IMR-90 (cell line): ENCODE data around the gene PPEF2. TPM values are rescaled to one million over a fixed set of nuclear protein-coding genes. Genes with fewer than 3 reads are reported as not detected.

Experiments used
- ATAC-seq: fragments of 200-7000 bp; cut with Tn5 transposase; 2 replicates; pipeline ENCODE4 v1.9.1; 2020; ENCODE audit warnings: low read depth, mild to moderate bottlenecking, moderate library complexity
- BruUV-seq: library from RNA; stranded (reverse); fragments of 400-500 nt; replicated peaks from 2 replicates; lab custom pipeline; 2021; lab: Mats Ljungman, UMichigan
- CTCF ChIA-PET: fragments of 300-600 bp; formaldehyde crosslinking; extraction: SDS; loops from one replicate; lab custom pipeline; 2021; ENCODE audit warnings: antibody characterized with exemption; lab: Yijun Ruan, JAX
- POLR2A ChIA-PET: fragments of 300-600 bp; sonication (Branson Sonifier 250); formaldehyde crosslinking; loops from one replicate; lab custom pipeline; 2022; ENCODE audit warnings: antibody characterized with exemption; ENCODE audit not compliant: unreplicated experiment; lab: Charles Lee
- DNase-seq: peaks from one replicate; pipeline ENCODE4 v3.0.0; 2013
- H2AFZ ChIP-seq: replicated peaks from 2 replicates; pipeline ENCODE3; 2013; ENCODE audit warnings: low read length, mild to moderate bottlenecking; ENCODE audit not compliant: poor library complexity
- H2AK5ac ChIP-seq: 2 replicates; pipeline ENCODE4 v1.6.1; 2013; ENCODE audit warnings: low read depth, low read length, inconsistent platforms
- H2AK9ac ChIP-seq: replicated peaks from 2 replicates; pipeline ENCODE3; 2013; ENCODE audit warnings: mild to moderate bottlenecking, low read depth, low read length, moderate library complexity; ENCODE audit not compliant: poor library complexity
- H2BK120ac ChIP-seq: 2 replicates; pipeline ENCODE4 v1.6.1; 2013; ENCODE audit warnings: low read depth, low read length, inconsistent platforms
- H2BK15ac ChIP-seq: 3 replicates; pipeline ENCODE4 v1.6.1; 2013; ENCODE audit warnings: low read depth, low read length, inconsistent platforms
- H2BK20ac ChIP-seq: 2 replicates; pipeline ENCODE4 v1.6.1; 2013; ENCODE audit warnings: low read depth, mild to moderate bottlenecking, inconsistent platforms, low read length, moderate library complexity
- H2BK5ac ChIP-seq: 2 replicates; pipeline ENCODE4 v1.6.1; 2013; ENCODE audit warnings: mild to moderate bottlenecking, low read depth, low read length, inconsistent platforms; ENCODE audit not compliant: poor library complexity, severe bottlenecking
- H3K14ac ChIP-seq: replicated peaks from 2 replicates; pipeline ENCODE4 v1.6.1; 2013; ENCODE audit warnings: low read depth, low read length, inconsistent platforms
- H3K18ac ChIP-seq: 2 replicates; pipeline ENCODE4 v1.6.1; 2013; ENCODE audit warnings: low read depth, low read length, control low read depth
- H3K23ac ChIP-seq: 2 replicates; pipeline ENCODE4 v1.6.1; 2013; ENCODE audit warnings: low read depth, low read length, inconsistent platforms
- H3K27ac ChIP-seq: 2 replicates; pipeline ENCODE4 v1.5.1; 2013; ENCODE audit warnings: mild to moderate bottlenecking, control low read depth, low read length; ENCODE audit not compliant: insufficient read depth
- H3K27me3 ChIP-seq: 2 replicates; pipeline ENCODE4 v1.6.1; 2013; ENCODE audit warnings: low read length; ENCODE audit not compliant: control insufficient read depth, insufficient read depth
- H3K36me3 ChIP-seq: 2 replicates; pipeline ENCODE4 v1.6.1; 2013; ENCODE audit warnings: low read length, mixed read lengths; ENCODE audit not compliant: control insufficient read depth, insufficient read depth
- H3K4ac ChIP-seq: 2 replicates; pipeline ENCODE4 v1.6.1; 2013; ENCODE audit warnings: low read depth, low read length, inconsistent platforms
- H3K4me1 ChIP-seq: 2 replicates; pipeline ENCODE4 v1.6.1; 2013; ENCODE audit warnings: low read length, mixed read lengths; ENCODE audit not compliant: control insufficient read depth, insufficient read depth
- H3K4me2 ChIP-seq: 2 replicates; pipeline ENCODE4 v1.6.1; 2013; ENCODE audit warnings: low read depth, mild to moderate bottlenecking, control low read depth, low read length, moderate library complexity
- H3K4me3 ChIP-seq: 2 replicates; pipeline ENCODE4 v1.5.1; 2013; ENCODE audit warnings: low read depth, mild to moderate bottlenecking, control low read depth, low read length, moderate library complexity; ENCODE audit not compliant: insufficient read depth
- H3K56ac ChIP-seq: 2 replicates; pipeline ENCODE4 v1.6.1; 2013; ENCODE audit warnings: low read length, inconsistent platforms; ENCODE audit not compliant: insufficient read depth; ENCODE audit errors: extremely low read depth
- H3K79me1 ChIP-seq, 2 experiments: 2 replicates each; pipeline ENCODE4 v1.6.1; 2013; ENCODE audit warnings: low read length in 2 of 2, inconsistent platforms in 1 of 2, low read depth in 1 of 2
- H3K9ac ChIP-seq: 2 replicates; pipeline ENCODE4 v1.6.1; 2013; ENCODE audit warnings: low read depth, low read length, control low read depth
- H3K9me1 ChIP-seq: 2 replicates; pipeline ENCODE4 v1.6.1; 2013; ENCODE audit warnings: low read length, inconsistent platforms; ENCODE audit not compliant: insufficient read depth
- H3K9me3 ChIP-seq: 2 replicates; pipeline ENCODE4 v1.6.1; 2013; ENCODE audit warnings: low read length; ENCODE audit not compliant: control insufficient read depth, insufficient read depth
- H4K20me1 ChIP-seq: 2 replicates; pipeline ENCODE4 v1.6.1; 2013; ENCODE audit warnings: low read length, inconsistent platforms; ENCODE audit not compliant: insufficient read depth
- H4K5ac ChIP-seq: 2 replicates; pipeline ENCODE4 v1.6.1; 2013; ENCODE audit warnings: mild to moderate bottlenecking, low read depth, low read length, control low read depth
- H4K8ac ChIP-seq, 2 experiments: 2 replicates each; pipeline ENCODE4 v1.6.1; 2013; ENCODE audit warnings: low read depth in 2 of 2, low read length in 2 of 2, control low read depth in 1 of 2, inconsistent platforms in 1 of 2
- H4K91ac ChIP-seq: 2 replicates; pipeline ENCODE4 v1.6.1; 2013; ENCODE audit warnings: low read depth, low read length, inconsistent platforms; ENCODE audit not compliant: insufficient read depth
- FOS ChIP-seq: fragments of 150-350 bp; IDR thresholded peaks from 2 replicates; pipeline ENCODE4 v1.6.1; 2016; ENCODE audit warnings: low read depth, low read length
- MAFK ChIP-seq: IDR thresholded peaks from 2 replicates; pipeline ENCODE4 v1.6.1; 2012; ENCODE audit warnings: low read depth, low read length, improper control_type of control experiment
- MXI1 ChIP-seq: IDR thresholded peaks from 2 replicates; pipeline ENCODE4 v1.6.1; 2012; ENCODE audit warnings: low read depth, mild to moderate bottlenecking, low read length, moderate library complexity, borderline replicate concordance
- NFE2L2 ChIP-seq: fragments of 150-350 bp; IDR thresholded peaks from 2 replicates; pipeline ENCODE4 v1.6.1; 2016; ENCODE audit warnings: low read depth, mild to moderate bottlenecking, low read length
- WGBS, 2 experiments: methylation state at CpG; one replicate each; pipeline versions ENCODE4 v1.1.5 to v1.1.7; 2013; ENCODE audit warnings: missing lambda C conversion rate in 2 of 2; ENCODE audit not compliant: insufficient read length in 1 of 2; ENCODE audit errors: extremely low coverage in 2 of 2; 5-methylcytosine and 5-hydroxymethylcytosine counted together
- dilution Hi-C: fragments of 300-500 bp; cut with HindIII; formaldehyde crosslinking; loops from one replicate; pipeline ENCODE4 v1.14.3; 2018; ENCODE audit warnings: low sequenced_read_pairs; ENCODE audit not compliant: unreplicated experiment
- in situ Hi-C: fragments of 300-500 bp; cut with MboI; formaldehyde crosslinking; loops from 3 replicates; pipeline ENCODE4 v1.14.3; 2019; ENCODE audit warnings: low sequenced_read_pairs, inconsistent platforms, mixed read lengths
- intact Hi-C: fragments of 100-400 bp; cut with micrococcal nuclease; formaldehyde crosslinking; loops from 2 replicates; pipeline ENCODE4 v1.10.0; 2022
- polyA plus RNA-seq, 3 experiments: library from polyadenylated mRNA; depleted of rRNA; stranded (reverse); fragments of >200 nt; gene quantifications; 2 replicates each; pipeline ENCODE4 v1.2.3, GENCODE V29; 2012; ENCODE audit warnings: low replicate concordance in 1 of 3
- total RNA-seq: library from RNA; depleted of rRNA; stranded (reverse); fragments of >200 nt; gene quantifications from 2 replicates; pipeline ENCODE4 v1.2.3, GENCODE V29; 2012

The PPEF2 gene
- total and polyA plus RNA-seq, 2 of the 4 experiments (the other 2 are of a cell fraction), result not detected

GRCh38 chr4:75935628-75936027, 33.4 kb upstream of the PPEF2 start:
- intact Hi-C loops (no loop called here), in situ Hi-C loops (no loop called here), dilution Hi-C loops (no loop called here)
- Histone ChIP-seq H2BK120ac (no peak overlapping the region), H2BK5ac (no peak overlapping the region), H3K9me3 (no peaks in the 10 kb centered on the region), H2BK20ac (no peak overlapping the region), H4K8ac (no peak overlapping the region), H3K79me1 (peaks cover 0 to 11% of the 10 kb centered on the region in 2 experiments; a peak in 1 of 4 replicates), H3K4me2 (no peak overlapping the region), H3K4me1 (no peaks in the 10 kb centered on the region), H2AK5ac (no peak overlapping the region), H3K4ac (no peak overlapping the region), H3K27ac (no peak overlapping the region), H3K23ac (no peak overlapping the region), H3K27me3 (no peaks in the 10 kb centered on the region), H4K20me1 (no peaks in the 10 kb centered on the region), H3K9ac (no peak overlapping the region), H4K5ac (no peak overlapping the region), H3K14ac (no peak overlapping the region), H3K9me1 (no peaks in the 10 kb centered on the region), H3K36me3 (0 out of 2 replicates have a peak, but pooled peaks cover 1% of the 10 kb centered on the region), H4K91ac (no peak overlapping the region), H3K56ac (no peak overlapping the region), H2AFZ (no peak overlapping the region), H2AK9ac (no peak overlapping the region), H2BK15ac (no peak overlapping the region), H3K18ac (no peak overlapping the region), H3K4me3 (no peak overlapping the region)
- DNase-seq, result no peak
- ChIA-PET POLR2A (no interaction called here), CTCF (no interaction called here)
- no peak for ATAC-seq
- WGBS, 2 experiments, result no CpG with 5 or more reads among the region's 1 CpG
- no TSS peak for BruUV-seq
- TF ChIP-seq NFE2L2, result no peak
- TF ChIP-seq FOS, result no peak
- TF ChIP-seq MXI1, result no peak
- peak; percentile 82 for TF ChIP-seq MAFK
